Mesodermal cell (in vitro differentiated cells): ENCODE results near the gene DDX39A.

ENCODE experiments used
- H3K27ac ChIP-seq: 2 replicates; pipeline ENCODE4 v1.7.0; 2013; ENCODE audit warnings: mild to moderate bottlenecking, low read depth, low read length, moderate library complexity; ENCODE audit not compliant: severe bottlenecking
- H3K36me3 ChIP-seq: 2 replicates; pipeline ENCODE4 v1.7.1; 2013; ENCODE audit warnings: mild to moderate bottlenecking, low read length, moderate library complexity; ENCODE audit not compliant: control insufficient read depth, insufficient read depth
- H3K4me1 ChIP-seq: one replicate; pipeline ENCODE4 v1.7.1; 2013; ENCODE audit warnings: mild to moderate bottlenecking, low read length; ENCODE audit not compliant: insufficient read depth, control insufficient read depth, poor library complexity, severe bottlenecking
- H3K4me3 ChIP-seq: 2 replicates; pipeline ENCODE4 v1.7.0; 2013; ENCODE audit warnings: low read length, control low read depth, mild to moderate bottlenecking; ENCODE audit not compliant: insufficient read depth, poor library complexity, severe bottlenecking; ENCODE audit errors: extremely low read depth
- H3K9me3 ChIP-seq: 2 replicates; pipeline ENCODE4 v1.7.1; 2013; ENCODE audit warnings: mild to moderate bottlenecking, low read length, moderate library complexity; ENCODE audit not compliant: control insufficient read depth
- WGBS, 2 experiments: methylation state at CpG; one replicate each; pipeline ENCODE4 v1.1.5; 2013; ENCODE audit warnings: missing lambda C conversion rate in 2 of 2; ENCODE audit not compliant: insufficient coverage in 2 of 2; 5-methylcytosine and 5-hydroxymethylcytosine counted together

The DDX39A gene

DNA sequence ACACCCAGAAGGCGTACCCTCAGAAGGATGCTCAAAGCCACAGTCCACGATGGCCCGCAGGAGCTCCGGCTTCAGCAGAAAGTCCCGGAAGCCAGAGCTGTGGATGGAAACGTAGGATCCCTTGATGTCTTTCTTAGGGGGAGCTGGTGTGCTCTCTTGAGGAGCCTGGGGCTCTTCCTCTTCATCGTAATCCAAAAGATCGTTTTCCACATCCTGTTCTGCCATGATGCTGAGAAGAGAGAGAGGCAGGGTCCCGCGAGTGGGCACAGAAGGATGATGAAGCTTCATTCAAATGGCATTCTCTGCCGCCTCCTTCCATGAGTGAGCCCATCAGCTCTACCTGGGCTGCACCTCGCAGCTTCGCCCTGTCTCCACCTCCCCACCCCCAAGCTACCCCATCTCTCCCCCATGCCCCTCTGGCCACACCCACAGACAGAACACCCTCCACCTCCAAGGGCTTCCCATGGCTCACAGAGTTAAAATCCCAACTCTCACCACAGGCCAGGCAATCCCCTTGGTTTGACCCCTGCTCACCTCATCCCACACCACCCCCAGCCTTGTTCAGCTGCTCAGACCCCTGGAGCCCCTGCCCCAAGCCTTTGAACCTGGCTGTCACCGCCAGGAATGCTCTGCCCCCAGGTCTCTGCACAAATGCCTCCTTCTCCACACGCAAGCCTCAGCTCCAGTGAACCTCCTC is 6.0 kb downstream of the DDX39A start:
- Histone ChIP-seq H3K27ac (no peak overlapping the region), H3K9me3 (no peaks in the 10 kb centered on the region), H3K4me1 (peaks cover 9% of the 10 kb centered on the region), H3K36me3 (peaks cover 91% of the 10 kb centered on the region), H3K4me3 (no peak overlapping the region)
- WGBS, 2 experiments, result 94 to 97% methylated on average over 13 to 14 of the region's 15 CpGs

DNA sequence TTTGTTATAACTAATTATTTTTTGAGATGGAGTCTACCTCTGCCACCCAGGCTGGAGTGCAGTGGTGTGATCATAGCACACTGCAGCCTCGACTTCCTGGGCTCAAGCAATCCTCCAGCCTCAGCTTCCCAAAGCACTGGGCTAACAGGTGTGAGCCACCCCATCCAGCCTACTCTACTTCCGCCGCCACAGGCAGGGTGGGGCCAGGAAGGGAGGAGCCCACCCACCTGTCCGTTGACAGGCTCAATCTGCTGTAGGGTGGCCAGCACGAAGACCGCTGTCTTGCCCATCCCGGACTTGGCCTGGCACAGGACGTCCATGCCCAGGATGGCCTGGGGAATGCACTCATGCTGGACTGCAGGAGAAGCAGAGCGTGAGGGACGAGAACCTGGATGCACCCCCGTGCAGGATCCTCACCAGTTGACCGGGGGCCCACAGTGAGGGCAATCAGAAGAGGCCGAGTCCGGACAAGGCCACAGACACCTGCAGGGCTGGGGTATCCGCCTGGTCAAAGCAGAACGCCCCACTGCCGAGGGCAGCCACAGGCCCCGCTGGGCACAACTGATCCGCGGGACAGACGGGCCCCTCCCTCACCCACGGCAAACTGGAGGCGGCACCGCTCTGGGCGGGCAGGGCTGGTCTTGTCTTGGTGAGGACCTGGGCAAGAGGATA is 6.7 kb downstream of the DDX39A start:
- no peaks in the 10 kb centered on the region for H3K9me3 ChIP-seq
- no peak overlapping the region for H3K27ac ChIP-seq
- peaks cover 94% of the 10 kb centered on the region for H3K36me3 ChIP-seq
- H3K4me3 ChIP-seq, result no peak overlapping the region
- WGBS, 2 experiments, result 97 to 99% methylated on average over 22 to 24 of the region's 25 CpGs
- peaks cover 5% of the 10 kb centered on the region for H3K4me1 ChIP-seq

DNA sequence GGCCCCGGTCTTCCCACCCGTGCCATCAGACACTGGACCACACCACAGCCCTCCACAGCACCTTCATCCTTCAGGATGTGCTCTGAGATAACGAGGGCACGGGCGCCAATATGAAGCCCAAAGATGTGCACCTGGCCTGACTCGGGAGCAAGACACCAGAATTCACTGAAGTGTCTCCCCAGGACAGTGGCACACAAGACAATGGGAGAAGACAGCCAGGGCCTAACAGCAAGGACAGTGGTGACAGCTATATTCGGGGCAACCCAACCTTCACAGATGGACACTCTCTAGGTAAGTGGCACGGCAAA is 7.2 kb downstream of the DDX39A start:
- 86 to 96% methylated on average over 8 of the region's 8 CpGs for WGBS, 2 experiments
- no peak overlapping the region for H3K27ac ChIP-seq
- peaks cover 5% of the 10 kb centered on the region for H3K4me1 ChIP-seq
- peaks cover 93% of the 10 kb centered on the region for H3K36me3 ChIP-seq
- H3K9me3 ChIP-seq, result no peaks in the 10 kb centered on the region
- no peak overlapping the region for H3K4me3 ChIP-seq

DNA sequence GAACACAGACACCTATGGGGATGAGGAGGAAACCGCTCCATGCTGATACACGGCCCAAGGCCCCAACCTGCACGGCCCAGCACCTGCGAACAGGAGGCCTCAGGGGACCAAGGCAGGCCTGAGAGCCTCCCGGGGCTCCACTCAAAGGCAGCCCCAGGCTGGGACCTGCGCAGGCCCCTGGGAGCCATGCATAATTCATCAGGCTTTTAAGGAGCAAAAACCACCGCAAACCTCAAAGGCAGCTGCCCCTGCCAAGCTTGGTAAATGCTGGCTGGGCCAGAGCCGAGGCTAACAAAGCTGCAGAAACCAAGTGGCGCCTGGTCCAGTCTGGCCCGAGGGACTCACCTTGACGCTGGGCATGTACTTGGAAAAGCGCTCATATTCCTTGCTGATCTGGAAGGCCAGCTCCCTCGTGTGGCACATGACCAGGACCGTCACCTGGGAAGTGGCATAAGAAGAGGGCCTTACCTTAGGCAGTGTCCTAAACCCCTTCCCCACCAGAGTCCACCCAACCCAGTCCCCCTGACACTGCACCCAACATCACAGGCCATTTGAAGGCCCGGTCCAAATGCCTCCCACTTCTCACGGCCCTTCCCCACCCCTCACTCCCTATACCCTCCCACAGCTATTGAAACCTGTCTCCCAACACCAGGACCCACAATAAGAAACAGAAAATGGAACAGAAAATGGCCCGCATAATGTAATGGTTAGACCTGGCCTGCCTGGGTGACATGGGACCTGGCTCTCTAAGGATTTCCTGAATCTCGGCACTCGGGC is 7.8 kb downstream of the DDX39A start:
- Histone ChIP-seq H3K4me1 (peaks cover 8% of the 10 kb centered on the region), H3K36me3 (peaks cover 92% of the 10 kb centered on the region), H3K4me3 (no peak overlapping the region), H3K27ac (no peak overlapping the region), H3K9me3 (no peaks in the 10 kb centered on the region)
- WGBS, 2 experiments, result 95 to 96% methylated on average over 16 to 19 of the region's 19 CpGs

DNA sequence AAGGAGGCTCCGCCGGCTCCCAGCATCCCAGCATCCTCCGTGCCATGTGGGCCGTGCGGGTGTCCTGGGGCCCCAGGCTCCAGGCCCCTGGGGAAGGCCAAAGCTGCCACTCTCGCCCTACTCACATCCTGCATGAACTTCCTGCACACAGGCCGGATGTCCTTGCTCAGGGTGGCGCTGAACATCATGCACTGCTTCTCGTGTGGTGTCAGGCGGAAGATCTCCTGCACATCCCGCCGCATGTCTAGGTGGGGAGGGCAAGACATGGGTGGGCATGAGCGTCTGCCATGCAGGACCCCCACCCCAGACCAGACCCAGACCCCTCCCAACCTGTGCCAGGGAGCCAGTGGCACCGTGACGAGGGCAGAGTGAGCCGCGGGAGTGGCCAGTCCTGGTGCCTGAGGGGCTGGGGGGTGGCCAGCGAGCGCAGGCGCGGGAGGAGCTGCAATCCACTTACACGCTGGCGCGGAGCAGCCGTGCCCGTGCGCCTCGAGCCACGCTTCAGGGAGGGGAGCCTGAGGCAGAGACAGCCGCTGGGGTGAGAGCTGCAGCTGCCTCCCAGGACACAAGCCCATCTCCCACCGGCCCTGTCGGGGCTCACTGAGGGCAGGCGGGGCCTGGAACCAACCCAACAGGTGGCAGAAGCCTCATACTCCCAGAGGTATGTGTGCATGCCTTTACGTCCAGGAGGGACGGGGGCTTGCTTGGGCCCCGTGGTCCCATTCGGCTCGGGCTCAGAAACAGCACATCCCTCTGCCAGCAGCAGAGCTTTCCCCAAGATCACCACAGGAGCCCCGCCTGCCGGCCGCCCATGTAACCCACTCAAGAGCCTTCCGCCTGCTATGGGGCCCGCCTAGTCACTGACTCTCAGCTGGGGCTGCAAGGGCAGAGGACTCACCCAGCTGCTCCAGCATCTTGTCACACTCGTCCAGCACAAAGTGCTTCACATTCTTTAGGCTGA is 8.8 kb downstream of the DDX39A start:
- Histone ChIP-seq H3K4me3 (no peak overlapping the region), H3K9me3 (no peaks in the 10 kb centered on the region), H3K27ac (no peak overlapping the region), H3K36me3 (peaks cover 83% of the 10 kb centered on the region), H3K4me1 (peaks cover 8% of the 10 kb centered on the region)
- WGBS, 2 experiments, result 96 to 98% methylated on average over 40 of the region's 44 CpGs

DNA sequence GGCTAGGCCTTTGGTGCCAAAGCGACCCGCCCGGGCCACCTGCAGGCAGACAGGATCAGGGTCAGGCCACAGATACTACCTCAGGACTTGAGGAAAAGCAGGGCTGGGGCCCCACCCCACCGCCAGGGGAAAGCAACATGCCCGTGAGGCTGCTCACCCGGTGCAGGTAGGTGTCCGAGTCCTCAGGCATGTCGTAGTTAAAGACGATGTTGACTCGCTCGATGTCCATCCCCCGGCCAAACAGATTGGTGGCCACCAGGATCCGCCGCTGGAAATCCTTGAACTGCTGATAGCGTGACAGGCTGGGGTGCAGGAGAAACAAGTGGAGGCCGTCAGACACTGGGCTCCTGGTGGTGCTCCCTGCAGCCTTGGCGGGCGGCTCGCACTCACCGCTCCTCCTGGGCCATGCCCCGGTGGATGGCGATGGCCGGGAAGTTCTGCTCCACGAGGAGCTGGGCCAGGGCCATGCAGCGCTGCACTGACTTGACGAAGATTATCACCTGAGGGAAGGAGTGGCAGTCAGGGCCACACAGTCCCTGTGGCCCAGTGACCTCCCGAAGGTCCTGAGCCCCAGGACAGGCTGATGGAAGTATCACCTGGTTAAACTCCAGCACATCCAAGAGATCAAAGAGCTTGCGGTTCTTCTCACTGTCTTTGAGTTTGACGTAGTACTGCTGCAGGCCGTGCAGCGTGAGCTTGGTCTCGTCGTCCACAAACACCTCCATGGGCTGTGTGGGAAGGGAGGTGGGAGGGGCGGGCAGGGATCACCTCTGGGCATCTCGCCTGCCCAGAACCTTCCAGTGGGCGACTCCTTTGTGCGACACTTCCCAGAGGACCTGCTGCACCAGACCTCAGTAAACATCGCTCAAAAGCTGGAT is 9.8 kb downstream of the DDX39A start:
- 96% methylated on average over 38 of the region's 38 CpGs for WGBS, 2 experiments
- no peaks in the 10 kb centered on the region for H3K9me3 ChIP-seq
- H3K27ac ChIP-seq, result no peak overlapping the region
- peaks cover 74% of the 10 kb centered on the region for H3K36me3 ChIP-seq
- H3K4me3 ChIP-seq, result no peak overlapping the region
- peaks cover 8% of the 10 kb centered on the region for H3K4me1 ChIP-seq

DNA sequence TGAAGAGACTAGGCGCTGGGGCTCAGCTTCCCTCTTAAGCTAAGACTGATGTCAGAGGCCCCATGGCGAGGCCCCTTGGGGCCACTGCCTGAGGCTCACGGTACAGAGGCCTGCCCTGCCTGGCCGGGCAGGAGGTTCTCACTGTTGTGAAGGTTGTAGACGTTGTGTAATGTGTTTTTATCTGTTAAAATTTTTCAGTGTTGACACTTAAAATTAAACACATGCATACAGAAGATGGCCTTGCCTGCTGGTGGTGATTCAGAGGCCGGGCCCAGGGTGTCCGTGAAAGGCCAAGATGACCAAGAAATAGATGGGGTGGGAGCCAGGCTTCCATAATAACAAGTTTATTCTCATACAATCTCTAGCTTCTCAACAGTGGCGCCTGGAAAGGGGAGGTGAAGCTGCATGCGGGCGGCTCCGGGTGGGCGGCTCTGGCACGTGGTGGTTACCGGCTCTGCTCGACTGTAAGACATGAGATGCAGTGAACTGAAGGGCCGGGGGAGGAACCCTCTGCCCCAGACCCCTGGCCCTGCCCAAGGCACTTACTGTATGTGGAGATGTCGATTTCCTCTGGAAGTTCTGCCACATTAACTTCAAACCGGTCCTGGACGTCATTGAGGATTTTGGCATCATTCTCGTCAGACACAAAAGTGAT is 10.5 kb downstream of the DDX39A start:
- no peaks in the 10 kb centered on the region for H3K9me3 ChIP-seq
- 95% methylated on average over 12 to 13 of the region's 20 CpGs for WGBS, 2 experiments
- peaks cover 70% of the 10 kb centered on the region for H3K36me3 ChIP-seq
- H3K4me1 ChIP-seq, result peaks cover 4% of the 10 kb centered on the region
- H3K27ac ChIP-seq, result no peak overlapping the region
- H3K4me3 ChIP-seq, result no peak overlapping the region

DNA sequence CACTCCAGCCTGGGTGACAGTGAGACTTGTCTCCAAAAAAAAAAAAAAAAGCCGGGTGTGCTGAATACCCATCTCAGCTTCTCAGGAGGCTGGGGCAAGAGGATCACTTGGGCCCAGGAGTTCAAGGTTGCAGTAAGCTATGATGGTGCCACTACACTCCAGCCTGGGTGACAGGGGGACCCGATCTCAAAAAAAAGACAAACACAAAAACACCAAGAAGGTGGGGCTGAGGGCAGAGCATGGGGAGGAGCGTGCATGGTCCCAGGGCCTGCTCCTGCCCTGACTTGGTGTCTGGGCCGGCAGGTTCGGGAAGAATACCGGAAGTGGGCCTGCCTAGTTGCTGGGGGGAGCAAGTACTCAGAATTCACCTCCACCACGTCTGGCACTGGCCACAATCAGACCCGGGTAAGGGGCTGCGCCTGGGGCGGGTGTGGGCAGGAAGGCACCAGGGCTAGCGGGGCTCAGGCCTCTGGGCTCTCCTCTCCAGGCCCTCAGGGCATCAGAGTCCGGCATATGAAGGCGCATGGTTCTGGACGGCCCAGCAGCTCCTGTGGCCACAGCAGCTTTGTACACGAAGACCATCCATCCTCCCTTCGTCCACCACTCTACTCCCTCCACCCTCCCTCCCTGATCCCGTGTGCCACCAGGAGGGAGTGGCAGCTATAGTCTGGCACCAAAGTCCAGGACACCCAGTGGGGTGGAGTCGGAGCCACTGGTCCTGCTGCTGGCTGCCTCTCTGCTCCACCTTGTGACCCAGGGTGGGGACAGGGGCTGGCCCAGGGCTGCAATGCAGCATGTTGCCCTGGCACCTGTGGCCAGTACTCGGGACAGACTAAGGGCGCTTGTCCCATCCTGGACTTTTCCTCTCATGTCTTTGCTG is 11.3 kb downstream of the DDX39A start:
- WGBS, 2 experiments, result 93 to 96% methylated on average over 18 to 20 of the region's 20 CpGs
- H3K36me3 ChIP-seq, result peaks cover 63% of the 10 kb centered on the region

More for the DNA sequence above, 11.3 kb downstream of the DDX39A start:
- H3K4me3 ChIP-seq, result no peak overlapping the region
- no peaks in the 10 kb centered on the region for H3K9me3 ChIP-seq
- peaks cover 3% of the 10 kb centered on the region for H3K4me1 ChIP-seq
- no peak overlapping the region for H3K27ac ChIP-seq
